ENCODE data around the gene DCXR. TPM values are rescaled to one million over a fixed set of nuclear protein-coding genes. Genes with fewer than 3 reads are reported as not detected.
A peak's percentile ranks its signal among the peaks of the same experiment; 100 is the strongest.

Gene DCXR
- total and polyA plus RNA-seq, 2 of the 13 experiments (the other 11 are each of a cell fraction or from before 2014, with no cell fraction given): 287 to 311 TPM

GRCh38 chr17:82065638-82066303, 28.3 kb upstream of the DCXR start, which contains the start of gene DUS1L (continued):
- peak; percentile 71 for TF ChIP-seq ZNF230 (CRISPR knock-in tag; IDR thresholded peaks at IDR 0.05)
- peak; percentile 89; the same call in 1 of the 2 replicates for TF ChIP-seq NR1H2 (CRISPR knock-in tag; IDR thresholded peaks at IDR 0.05; ENCODE audit: borderline replicate concordance, low read depth)
- no peak for TF ChIP-seq KDM6A (CRISPR knock-in tag; IDR thresholded peaks at IDR 0.05; ENCODE audit: low read depth)
- 0 out of 2 replicates have a peak, but pooled peaks have one; percentile 37 for TF ChIP-seq ZNF615 (CRISPR knock-in tag; IDR thresholded peaks at IDR 0.05; ENCODE audit: borderline replicate concordance)
- TF ChIP-seq ZNF598 (CRISPR knock-in tag; IDR thresholded peaks at IDR 0.05; ENCODE audit: borderline replicate concordance): no peak
- peak; percentile 41; the same call in 1 of the 2 replicates for TF ChIP-seq ZNF337 (CRISPR knock-in tag; IDR thresholded peaks at IDR 0.05; ENCODE audit: borderline replicate concordance, low read depth)
- TF ChIP-seq ZSCAN30 (CRISPR knock-in tag; IDR thresholded peaks at IDR 0.05): 0 out of 2 replicates have a peak, but pooled peaks have one; percentile 52
- TF ChIP-seq ZNF883 (CRISPR knock-in tag; IDR thresholded peaks at IDR 0.05; ENCODE audit: not compliant biosample characterization): peak; percentile 69
- peak; percentile 95 for TF ChIP-seq ZNF160 (CRISPR knock-in tag; IDR thresholded peaks at IDR 0.05)
- TF ChIP-seq ZNF605 (CRISPR knock-in tag; IDR thresholded peaks at IDR 0.05): no peak
- no peak; the same call in 1 of the 2 replicates for TF ChIP-seq HOXA9 (CRISPR knock-in tag; IDR thresholded peaks at IDR 0.05; ENCODE audit: borderline replicate concordance)
- TF ChIP-seq CREB3 (CRISPR knock-in tag; IDR thresholded peaks at IDR 0.05): no peak
- TF ChIP-seq JDP2 (CRISPR knock-in tag; IDR thresholded peaks at IDR 0.05; ENCODE audit: borderline replicate concordance): no peak
- no peak for TF ChIP-seq ZNF136 (CRISPR knock-in tag; IDR thresholded peaks at IDR 0.05; ENCODE audit: low read depth)
- no peak for TF ChIP-seq ARID3A (IDR thresholded peaks at IDR 0.05; ENCODE audit: low read depth, low read length)
- no peak for TF ChIP-seq SNRNP70 (IDR thresholded peaks at IDR 0.05; ENCODE audit: low read depth, low read length)
- TF ChIP-seq ATF3 (CRISPR knock-in tag; IDR thresholded peaks at IDR 0.05): peak; percentile 90
- TF ChIP-seq SRF (IDR thresholded peaks at IDR 0.05; ENCODE audit: low read depth, low read length): peak; percentile 80; the same call in 1 of the 2 replicates
- TF ChIP-seq KLF11 (CRISPR knock-in tag; IDR thresholded peaks at IDR 0.05): no peak
- 0 out of 2 replicates have a peak, but pooled peaks have one; percentile 57 for TF ChIP-seq CCDC6 (CRISPR knock-in tag; IDR thresholded peaks at IDR 0.05)
- TF ChIP-seq IKZF4 (CRISPR knock-in tag; IDR thresholded peaks at IDR 0.05; ENCODE audit: borderline replicate concordance, low read depth, not compliant biosample characterization): peak; percentile 93
- TF ChIP-seq MXI1 (IDR thresholded peaks at IDR 0.05; ENCODE audit: borderline replicate concordance, low read depth, low read length): peak; percentile 89; the same call in 2 of the 3 replicates
- no peak for TF ChIP-seq GZF1 (CRISPR knock-in tag; IDR thresholded peaks at IDR 0.05)
- peak; percentile 81 for TF ChIP-seq DMAP1 (CRISPR knock-in tag; IDR thresholded peaks at IDR 0.05)
- peak; percentile 44; the same call in 1 of the 2 replicates for TF ChIP-seq ZMYM3 (CRISPR knock-in tag; IDR thresholded peaks at IDR 0.05)
- TF ChIP-seq ZNF83 (CRISPR knock-in tag; IDR thresholded peaks at IDR 0.05; ENCODE audit: borderline replicate concordance): no peak
- no peak; the same call in 1 of the 2 replicates for TF ChIP-seq ZNF703 (CRISPR knock-in tag; IDR thresholded peaks at IDR 0.05; ENCODE audit: borderline replicate concordance)
